ENCODE data around the gene RPL19.

The RPL19 gene

GRCh38 chr17:39198186-39198566, 1.9 kb upstream of the RPL19 start:
- DNase-seq, result no peak

DNA sequence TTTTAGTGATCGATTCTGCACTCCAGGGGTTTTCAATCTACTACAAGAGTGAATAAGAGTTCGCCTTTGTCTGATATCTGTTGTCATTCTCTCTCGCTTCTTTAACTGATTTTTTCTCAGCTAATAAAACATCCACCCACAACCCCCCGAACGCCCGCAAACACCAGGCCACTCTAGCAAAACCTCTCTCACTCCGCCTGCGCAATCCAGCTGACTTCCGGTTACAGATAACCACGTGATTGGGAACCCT, 338 bp upstream of the RPL19 start:
- peak; percentile 91 for DNase-seq

DNA sequence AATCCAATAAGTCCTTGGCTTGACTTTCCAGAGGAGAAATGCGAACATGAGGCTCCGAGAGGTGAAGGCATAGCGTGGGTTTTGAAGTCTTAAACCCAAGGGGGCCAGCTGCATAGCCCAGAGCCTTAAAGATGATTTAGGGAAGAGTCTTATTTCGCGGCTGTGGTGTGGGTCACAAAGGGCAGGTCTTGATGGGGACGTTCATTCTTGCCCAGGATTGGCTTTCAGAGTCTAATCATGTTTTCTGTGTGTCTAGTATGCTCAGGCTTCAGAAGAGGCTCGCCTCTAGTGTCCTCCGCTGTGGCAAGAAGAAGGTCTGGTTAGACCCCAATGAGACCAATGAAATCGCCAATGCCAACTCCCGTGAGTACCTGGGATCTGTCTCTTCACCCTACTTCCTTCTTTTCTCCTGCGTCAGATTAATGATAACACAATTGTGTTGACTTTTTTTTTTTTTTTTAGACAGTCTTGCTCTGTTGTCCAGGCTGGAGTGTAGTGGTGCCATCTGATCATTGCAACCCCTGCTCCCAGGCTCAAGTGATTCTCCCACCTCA, 951 bp downstream of the RPL19 start:
- no peak for DNase-seq

GRCh38 chr17:39204245-39204644, 4.2 kb downstream of the RPL19 start:
- DNase-seq, result no peak

DNA sequence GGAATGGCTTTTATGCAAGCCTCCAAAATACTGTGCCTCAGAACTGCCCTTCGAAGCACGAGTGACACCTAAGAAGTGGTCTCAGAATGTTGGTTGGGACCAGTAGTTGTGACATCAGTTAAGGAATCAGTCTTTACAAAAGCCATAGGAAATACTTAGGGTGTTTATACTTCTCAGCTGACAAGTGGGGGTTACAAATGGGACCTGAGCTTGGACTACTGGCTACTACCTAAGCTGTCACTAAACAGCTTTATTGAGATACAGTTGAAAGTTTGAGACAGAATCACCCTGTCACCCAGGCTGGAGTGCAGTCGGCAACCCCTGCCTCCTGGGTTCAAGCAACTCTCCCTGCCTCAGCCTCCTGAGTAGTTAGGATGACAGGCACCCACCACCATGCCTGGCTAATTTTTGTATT, 5.0 kb downstream of the RPL19 start:
- no peak for DNase-seq

DNA sequence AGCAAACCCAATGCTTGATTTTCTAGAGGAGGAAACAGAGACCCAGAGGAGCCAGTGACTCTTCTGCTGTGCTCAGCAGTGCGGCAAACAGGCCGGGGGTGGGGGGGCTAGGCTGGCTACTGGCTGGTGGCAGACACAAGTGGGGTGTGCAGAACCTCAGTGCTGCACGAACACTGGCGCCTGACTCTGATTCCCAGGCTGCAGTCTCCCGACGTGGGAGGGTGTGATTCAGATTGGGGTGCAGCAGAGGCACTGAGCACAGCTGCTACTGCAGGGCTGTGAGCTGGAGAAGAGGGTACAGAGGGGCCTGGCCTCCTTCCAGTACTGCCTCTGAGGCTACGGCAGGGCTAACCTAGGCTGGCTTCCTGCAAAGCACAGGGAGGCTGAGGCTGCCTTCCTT, 8.1 kb downstream of the RPL19 start:
- DNase-seq, result no peak

- DNase-seq, result no peak
Measured at GRCh38 chr17:39208893-39209292, 8.8 kb downstream of the RPL19 start.

DNA sequence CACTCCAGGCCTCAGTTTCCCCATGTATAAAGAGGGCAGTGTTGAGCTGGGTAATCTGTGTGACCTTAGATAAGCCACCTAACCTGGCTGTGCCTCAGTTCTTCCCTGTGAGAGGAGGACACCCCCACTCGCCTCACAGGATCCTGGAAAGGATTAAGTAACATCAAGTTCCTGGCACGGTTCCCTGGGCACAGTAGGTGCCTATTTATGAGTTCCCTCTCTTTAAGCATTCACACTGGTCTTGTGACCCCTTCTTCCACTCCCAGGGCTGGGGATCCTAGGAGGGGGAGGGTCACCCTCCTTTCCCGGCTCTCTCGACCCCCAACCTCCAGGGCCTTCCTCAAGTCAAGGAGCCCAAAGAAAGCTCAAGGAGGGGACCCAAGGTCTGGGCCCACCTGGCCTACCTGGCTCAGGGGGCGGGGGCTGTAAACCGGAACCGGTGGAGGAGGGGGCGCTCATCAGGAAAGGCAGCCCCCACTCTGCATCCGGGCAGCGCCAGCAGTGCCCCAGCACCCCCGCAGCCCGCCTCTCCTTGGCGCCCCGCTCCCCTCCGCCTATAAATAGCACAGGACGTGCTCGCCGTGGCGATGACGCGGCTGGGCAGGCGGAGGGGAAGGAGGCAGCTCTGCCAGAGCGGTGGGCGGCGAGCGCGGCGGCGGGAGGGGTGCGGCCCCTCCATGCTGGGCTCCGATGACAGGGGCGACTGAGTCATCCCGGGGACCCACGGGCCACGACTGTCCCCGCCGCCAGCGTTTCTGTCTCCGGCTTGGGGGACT, 9.4 kb downstream of the RPL19 start:
- DNase-seq, result peak; percentile 54

GRCh38 chr17:39210093-39210434, 10.0 kb downstream of the RPL19 start:
- DNase-seq, result no peak

- no peak for DNase-seq
Measured at GRCh38 chr17:39212195-39212810, 12.2 kb downstream of the RPL19 start.

- DNase-seq, result no peak
Measured at GRCh38 chr17:39212841-39213480, 12.9 kb downstream of the RPL19 start.

- DNase-seq, result no peak
Measured at GRCh38 chr17:39213852-39214251, 13.8 kb downstream of the RPL19 start.

DNA sequence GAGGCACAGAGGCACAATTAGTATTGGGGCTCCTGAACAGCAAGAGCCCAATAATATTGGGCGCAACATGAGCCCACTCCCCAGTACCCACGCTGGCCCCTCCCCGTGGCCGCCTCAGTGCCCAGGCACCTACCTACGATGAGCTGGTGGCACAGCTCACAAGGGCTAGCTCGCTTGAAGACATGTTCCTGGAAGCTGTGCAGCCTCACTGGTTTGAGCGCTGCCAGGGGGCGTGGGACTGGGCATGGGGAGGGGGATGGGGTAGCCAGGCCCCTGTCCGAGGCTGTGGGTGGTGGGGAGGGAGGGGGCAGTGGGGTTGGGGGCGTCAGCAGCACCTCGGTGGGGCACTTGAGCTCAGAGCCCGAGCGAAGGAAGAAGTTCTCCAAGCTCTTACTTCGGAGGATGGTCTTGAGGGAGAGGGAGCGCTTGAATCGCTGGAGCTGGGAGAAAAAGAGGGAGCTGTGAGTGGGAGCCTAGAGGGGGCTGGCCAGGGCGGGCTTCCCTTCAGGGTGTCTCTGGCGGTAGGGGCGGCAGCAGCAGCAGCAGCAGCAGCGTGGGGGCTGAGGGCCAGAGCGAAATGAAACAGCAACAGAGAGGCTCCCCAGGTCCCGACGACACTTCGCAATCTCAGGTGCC, 17.8 kb downstream of the RPL19 start:
- no peak for DNase-seq

DNA sequence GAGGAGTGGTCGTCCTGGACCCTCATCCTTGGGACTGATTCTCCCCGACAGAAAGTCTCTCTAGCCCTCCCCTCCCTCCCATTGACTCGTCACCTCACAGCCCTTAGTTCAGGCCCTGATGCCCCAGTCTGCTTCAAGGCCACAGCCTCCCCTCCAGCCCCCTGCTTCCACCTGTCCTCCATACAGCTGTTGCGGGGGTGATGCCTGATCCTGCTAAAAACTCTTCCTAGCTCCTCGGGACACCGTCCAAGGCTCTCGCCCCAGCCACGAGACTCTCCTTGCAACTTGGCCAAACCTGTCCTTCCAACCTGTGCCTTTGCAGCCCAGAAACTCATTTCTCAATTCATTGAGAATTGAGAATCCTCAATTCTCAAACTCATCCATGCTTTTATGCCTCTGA, 18.8 kb downstream of the RPL19 start:
- no peak for DNase-seq

GRCh38 chr17:39219647-39220154, 19.6 kb downstream of the RPL19 start:
- DNase-seq, result no peak

DNA sequence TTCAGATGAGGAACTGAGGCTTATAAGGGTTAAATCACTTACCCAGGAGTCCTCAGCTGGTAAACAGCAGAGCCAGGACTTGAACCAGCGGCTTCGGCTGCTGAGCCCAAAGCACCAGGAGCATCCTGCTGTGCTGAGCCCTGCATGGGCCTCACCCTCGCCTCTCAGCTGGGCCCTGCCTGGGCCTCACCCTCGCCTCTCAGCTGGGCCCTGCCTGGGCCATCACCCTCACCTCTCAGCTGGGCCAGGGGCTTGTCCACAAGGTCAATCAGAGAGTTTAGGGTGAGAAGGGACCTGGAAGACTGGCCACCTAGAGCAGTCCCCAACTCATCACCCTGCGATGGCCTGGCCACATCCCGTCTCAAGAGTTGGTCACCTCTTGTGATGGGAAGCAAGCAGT, 21.5 kb downstream of the RPL19 start:
- no peak for DNase-seq

DNA sequence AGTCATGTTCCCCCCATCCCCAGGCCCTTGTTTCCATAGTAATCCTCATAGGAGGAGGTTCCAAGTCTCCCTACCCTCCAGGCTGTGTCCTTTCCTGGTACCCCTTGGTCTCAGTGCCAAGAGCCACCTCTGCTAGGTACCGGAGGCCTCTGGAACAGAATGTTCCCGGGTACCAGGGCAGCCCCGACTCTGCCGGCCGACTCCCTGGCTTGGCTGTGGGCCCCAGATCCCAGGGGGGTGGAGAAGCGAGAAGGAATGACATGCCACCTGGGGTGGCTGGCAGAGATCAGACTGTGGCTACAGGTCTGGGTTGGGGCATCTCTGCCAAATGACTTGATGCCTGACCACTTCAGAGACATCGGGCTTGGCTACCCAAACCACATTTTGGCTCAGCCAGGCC, 22.1 kb downstream of the RPL19 start:
- no peak for DNase-seq

GRCh38 chr17:39222866-39223834, 23.1 kb downstream of the RPL19 start:
- no peak for DNase-seq

- no peak for DNase-seq
Measured at GRCh38 chr17:39223907-39224777, 24.1 kb downstream of the RPL19 start.

DNA sequence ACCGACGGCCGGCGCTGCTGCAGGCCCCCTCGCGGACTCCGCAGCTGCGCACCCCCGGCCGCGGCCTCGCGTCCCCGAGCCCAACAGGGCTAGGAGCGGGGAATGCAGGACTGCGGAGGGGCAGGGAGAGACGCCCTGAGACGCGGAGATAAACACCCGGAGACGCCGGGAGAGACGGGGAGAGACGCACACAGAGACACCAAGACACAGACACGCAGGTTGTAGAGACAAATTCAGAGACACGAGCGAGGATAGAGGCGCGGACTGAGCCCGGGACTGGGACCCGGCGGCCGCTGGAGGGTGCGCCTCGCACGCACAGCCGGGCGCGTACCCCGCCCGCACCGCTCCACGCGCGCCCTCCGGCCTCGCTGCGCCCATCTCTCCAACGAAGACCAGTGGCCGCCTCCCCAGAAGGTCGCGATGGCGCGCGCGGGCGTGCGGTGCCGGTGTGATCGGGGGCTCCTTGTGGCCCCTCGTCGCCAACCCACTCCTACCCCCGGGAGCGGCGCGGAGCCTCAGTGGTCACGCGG, 24.8 kb downstream of the RPL19 start:
- no peak for DNase-seq

DNA sequence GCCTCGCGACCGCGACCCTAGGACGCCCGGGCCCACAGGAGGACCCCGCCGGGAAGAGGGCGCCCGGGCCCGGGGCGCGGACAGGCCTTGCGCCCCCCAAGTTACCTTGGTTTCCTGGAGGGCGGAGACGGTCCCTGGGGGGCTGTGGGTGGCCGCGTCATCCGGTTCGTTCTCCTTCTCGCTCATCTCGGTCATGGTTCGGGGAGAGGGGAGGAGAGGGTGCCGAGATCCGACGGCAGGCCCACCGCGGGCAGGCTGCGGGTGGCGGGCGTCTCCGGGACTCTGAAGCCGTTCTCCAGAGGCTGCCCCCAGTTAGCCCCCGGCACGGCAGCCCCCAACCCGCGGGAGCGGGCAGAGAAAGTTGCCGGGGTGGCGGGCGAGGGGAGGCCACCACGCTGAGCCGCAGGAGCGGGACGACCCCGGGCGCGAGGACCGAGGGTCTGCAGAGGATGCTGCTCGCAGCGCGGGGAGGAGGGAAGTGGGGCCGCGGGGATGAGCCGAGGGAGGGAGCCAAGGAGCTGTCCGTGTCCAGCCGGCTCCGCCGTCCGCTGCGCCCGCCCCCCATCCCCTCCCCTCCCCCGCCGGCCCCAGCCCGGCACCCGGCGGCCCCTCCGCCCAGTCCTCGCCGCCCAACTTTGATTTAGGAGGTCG, 25.4 kb downstream of the RPL19 start, which contains the start of gene STAC2:
STAC2 (minus strand) TSS at position 638 of the 651 bp plus-strand sequence; CDS start at position 195, 443 bp downstream.
- no peak for DNase-seq
